ENCODE data around the gene NEK11.

DNA sequence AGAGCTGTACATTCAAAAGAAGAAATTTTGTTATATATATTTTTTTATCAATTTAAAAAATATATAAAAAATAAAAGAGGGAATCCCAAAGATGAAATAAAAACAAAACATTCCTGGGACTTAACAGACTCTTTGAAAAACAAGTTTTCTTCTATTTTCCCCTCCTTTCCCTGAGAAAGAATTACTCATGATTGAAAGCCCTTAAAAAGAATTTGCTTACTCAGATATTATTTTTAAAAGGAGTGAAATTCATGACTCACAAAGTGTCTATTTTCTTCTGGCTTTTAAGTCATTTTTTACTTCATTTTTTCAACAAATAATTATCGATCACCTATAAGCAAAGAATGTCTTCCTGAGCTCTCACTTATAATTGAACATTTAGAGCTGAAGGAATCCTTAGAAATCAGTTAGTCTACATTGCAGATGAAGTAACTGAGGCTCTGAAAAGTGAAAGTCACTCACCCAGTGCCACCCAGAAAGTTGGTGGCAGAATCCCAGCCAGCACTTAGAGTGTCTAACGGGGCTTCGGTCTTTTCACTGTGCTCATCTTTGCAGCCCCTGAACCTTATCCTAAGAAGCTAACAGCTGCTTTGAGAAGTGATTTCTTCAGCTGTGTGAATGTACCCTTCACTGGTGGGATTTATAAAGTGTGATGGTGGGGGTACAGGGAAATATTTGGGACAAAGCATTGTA is 312.4 kb downstream of the NEK11 start:
- TF ChIP-seq, protein P1, sequence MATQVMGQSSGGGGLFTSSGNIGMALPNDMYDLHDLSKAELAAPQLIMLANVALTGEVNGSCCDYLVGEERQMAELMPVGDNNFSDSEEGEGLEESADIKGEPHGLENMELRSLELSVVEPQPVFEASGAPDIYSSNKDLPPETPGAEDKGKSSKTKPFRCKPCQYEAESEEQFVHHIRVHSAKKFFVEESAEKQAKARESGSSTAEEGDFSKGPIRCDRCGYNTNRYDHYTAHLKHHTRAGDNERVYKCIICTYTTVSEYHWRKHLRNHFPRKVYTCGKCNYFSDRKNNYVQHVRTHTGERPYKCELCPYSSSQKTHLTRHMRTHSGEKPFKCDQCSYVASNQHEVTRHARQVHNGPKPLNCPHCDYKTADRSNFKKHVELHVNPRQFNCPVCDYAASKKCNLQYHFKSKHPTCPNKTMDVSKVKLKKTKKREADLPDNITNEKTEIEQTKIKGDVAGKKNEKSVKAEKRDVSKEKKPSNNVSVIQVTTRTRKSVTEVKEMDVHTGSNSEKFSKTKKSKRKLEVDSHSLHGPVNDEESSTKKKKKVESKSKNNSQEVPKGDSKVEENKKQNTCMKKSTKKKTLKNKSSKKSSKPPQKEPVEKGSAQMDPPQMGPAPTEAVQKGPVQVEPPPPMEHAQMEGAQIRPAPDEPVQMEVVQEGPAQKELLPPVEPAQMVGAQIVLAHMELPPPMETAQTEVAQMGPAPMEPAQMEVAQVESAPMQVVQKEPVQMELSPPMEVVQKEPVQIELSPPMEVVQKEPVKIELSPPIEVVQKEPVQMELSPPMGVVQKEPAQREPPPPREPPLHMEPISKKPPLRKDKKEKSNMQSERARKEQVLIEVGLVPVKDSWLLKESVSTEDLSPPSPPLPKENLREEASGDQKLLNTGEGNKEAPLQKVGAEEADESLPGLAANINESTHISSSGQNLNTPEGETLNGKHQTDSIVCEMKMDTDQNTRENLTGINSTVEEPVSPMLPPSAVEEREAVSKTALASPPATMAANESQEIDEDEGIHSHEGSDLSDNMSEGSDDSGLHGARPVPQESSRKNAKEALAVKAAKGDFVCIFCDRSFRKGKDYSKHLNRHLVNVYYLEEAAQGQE (IDR thresholded peaks at IDR 0.05; ENCODE audit: insufficient read depth in 1 of 2, low read depth in 2 of 2, low read length in 1 of 2) = no peak
- TF ChIP-seq, protein P2, sequence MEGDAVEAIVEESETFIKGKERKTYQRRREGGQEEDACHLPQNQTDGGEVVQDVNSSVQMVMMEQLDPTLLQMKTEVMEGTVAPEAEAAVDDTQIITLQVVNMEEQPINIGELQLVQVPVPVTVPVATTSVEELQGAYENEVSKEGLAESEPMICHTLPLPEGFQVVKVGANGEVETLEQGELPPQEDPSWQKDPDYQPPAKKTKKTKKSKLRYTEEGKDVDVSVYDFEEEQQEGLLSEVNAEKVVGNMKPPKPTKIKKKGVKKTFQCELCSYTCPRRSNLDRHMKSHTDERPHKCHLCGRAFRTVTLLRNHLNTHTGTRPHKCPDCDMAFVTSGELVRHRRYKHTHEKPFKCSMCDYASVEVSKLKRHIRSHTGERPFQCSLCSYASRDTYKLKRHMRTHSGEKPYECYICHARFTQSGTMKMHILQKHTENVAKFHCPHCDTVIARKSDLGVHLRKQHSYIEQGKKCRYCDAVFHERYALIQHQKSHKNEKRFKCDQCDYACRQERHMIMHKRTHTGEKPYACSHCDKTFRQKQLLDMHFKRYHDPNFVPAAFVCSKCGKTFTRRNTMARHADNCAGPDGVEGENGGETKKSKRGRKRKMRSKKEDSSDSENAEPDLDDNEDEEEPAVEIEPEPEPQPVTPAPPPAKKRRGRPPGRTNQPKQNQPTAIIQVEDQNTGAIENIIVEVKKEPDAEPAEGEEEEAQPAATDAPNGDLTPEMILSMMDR (IDR thresholded peaks at IDR 0.05) = no peak
- TF ChIP-seq POLR2AphosphoS5 (IDR thresholded peaks at IDR 0.05; ENCODE audit: low read depth, low read length) = no peak
- no peak for TF ChIP-seq SIN3A (IDR thresholded peaks at IDR 0.05; ENCODE audit: borderline replicate concordance, insufficient read depth, low read depth, low read length)
- no peak for TF ChIP-seq TCF7L2 (IDR thresholded peaks at IDR 0.05; ENCODE audit: low read depth, low read length)

All from Panc1 (cell line).